ENCODE results near the gene ASPG.

ASPG gene

DNA sequence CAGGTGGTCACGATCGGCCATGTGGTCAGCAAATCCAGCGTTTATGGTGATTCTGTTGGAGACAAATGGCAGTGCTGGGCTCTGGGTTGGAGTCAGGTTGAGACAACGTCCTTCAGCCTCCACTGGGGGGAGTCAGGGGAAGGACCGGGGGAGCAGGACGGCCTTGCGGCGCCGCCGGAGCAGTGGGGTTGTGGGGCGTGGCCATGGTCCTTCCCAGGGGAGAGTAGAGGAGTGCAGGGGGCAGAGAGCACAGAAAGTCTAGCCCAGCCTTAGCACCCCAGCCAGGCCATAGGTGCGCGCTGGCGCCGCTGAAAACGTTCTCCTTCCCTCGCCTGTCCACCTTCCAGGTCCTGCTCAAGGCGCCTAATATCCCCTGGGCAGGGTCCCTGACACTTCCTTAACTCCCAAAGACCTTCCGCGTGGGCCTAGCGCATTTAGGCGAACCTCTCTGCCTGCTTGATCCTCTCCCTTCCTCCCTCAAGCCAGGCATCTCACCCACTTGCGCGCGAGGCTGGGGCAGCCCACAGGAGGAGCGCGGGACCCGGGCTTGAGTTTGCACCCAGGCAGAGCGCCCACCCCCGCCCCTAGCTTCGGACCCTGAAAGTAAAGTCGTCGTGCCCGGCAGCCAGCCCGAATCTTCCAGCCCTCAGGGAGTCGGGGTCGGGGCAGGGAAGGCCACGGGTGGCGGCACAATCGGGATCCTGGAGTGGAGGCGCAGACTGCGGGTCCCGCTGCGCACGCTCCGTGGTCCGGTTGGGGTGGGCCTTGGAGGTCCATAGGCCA, 49.8 kb downstream of the ASPG start:
- no peaks in the 10 kb centered on the region for H3K9me3 ChIP-seq (ENCODE audit: severe bottlenecking)
- peak; percentile 92 for DNase-seq
- H3K27ac ChIP-seq: peak overlapping the region; percentile 40
- no peaks in the 10 kb centered on the region for H3K27me3 ChIP-seq (ENCODE audit: insufficient read depth, low read depth, severe bottlenecking)
- peak overlapping the region; percentile 3; the same call in 1 of the 2 replicates for H3K4me3 ChIP-seq (ENCODE audit: low read depth, low read length)
- H3K36me3 ChIP-seq: peaks cover 2% of the 10 kb centered on the region; the same call in 1 of the 2 replicates
- peak; percentile 81 for TF ChIP-seq CTCF (IDR thresholded peaks at IDR 0.05; ENCODE audit: low read depth, low read length)

DNA sequence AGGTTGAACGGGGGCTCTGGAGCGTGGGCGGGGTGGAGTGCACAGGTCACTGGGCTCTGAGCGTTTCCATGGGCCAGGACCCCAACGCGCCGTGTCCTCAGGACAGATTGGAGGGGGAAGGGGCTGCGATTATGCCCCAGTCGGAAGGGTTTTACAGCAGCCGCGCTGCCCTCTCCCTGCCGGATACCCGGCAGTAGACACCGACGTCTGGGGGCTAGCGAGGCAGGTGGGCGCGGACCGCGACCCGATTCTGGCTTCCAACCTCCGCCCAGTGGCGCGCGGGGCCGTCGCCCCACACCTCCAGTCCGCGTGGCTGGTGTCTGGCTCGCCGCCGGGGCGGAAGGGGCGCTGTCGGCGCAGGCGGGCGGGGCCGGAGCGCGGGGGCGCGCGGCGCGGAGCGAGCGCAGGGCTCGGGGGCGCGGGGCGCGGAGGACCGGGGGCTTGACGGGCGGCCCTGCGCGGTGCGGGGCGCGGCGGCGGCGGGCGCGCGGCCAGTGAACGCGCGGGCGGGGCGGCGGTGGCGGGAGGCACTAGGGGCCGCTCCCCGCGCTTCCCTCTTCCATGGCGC, 50.5 kb downstream of the ASPG start:
- Histone ChIP-seq H3K4me3 (ENCODE audit: low read depth, low read length) (peak overlapping the region; percentile 64), H3K27ac (peak overlapping the region; percentile 40; the same call in 1 of the 2 replicates), H3K36me3 (peaks cover 8% of the 10 kb centered on the region; the same call in 1 of the 2 replicates), H3K27me3 (ENCODE audit: insufficient read depth, low read depth, severe bottlenecking) (no peaks in the 10 kb centered on the region), H3K9me3 (ENCODE audit: severe bottlenecking) (no peaks in the 10 kb centered on the region)
- peak; percentile 59 for DNase-seq
- peak; percentile 44 for TF ChIP-seq CTCF (IDR thresholded peaks at IDR 0.05; ENCODE audit: low read depth, low read length)

DNA sequence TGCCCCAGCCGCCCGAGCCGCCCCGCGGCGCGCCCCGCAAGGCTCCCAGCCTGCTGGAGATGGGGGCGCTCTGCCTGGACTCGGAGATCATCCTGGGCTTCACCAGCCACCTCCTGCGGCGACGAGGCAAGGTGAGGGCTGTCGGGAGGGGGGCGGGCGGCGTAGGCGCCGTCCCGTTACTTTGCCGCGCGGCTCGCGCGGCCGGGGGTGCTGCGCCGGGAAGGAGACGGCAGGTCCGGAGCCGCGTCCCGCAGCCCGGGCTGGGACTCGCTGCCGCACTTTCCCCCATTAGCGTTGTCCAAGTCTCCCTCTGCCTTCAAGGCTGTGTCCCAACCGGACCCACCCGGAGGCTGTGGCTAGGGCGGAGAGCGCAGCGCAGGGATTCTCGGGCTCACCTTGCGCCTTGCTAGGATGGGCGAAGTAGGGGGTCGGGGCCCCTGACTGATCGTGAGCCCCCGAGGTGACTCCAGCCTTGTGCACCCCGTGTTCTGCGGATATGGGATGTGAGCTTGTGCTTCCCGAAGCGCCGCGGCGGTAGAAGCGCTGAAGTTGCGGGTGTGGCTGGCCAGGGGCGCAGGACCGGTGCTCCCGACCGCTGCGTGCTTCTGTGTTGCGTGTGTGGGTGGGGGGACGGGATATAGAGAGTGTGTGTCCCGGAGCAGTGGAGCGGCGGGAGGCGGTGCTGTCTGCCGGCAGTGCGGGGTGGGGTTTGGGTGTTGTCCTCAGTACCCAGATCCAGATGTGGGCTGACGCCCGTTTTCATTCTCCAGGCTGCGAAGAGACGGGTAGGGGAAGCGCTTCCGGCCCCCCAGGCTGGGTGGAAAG, 51.2 kb downstream of the ASPG start:
- Histone ChIP-seq H3K9me3 (ENCODE audit: severe bottlenecking) (no peaks in the 10 kb centered on the region), H3K36me3 (peaks cover 9% of the 10 kb centered on the region), H3K4me3 (ENCODE audit: low read depth, low read length) (peak overlapping the region; percentile 64), H3K27me3 (ENCODE audit: insufficient read depth, low read depth, severe bottlenecking) (no peaks in the 10 kb centered on the region), H3K27ac (no peak overlapping the region)
- TF ChIP-seq CTCF (IDR thresholded peaks at IDR 0.05; ENCODE audit: low read depth, low read length): peak; percentile 18; the same call in 1 of the 2 replicates
- peak; percentile 47 for DNase-seq

DNA sequence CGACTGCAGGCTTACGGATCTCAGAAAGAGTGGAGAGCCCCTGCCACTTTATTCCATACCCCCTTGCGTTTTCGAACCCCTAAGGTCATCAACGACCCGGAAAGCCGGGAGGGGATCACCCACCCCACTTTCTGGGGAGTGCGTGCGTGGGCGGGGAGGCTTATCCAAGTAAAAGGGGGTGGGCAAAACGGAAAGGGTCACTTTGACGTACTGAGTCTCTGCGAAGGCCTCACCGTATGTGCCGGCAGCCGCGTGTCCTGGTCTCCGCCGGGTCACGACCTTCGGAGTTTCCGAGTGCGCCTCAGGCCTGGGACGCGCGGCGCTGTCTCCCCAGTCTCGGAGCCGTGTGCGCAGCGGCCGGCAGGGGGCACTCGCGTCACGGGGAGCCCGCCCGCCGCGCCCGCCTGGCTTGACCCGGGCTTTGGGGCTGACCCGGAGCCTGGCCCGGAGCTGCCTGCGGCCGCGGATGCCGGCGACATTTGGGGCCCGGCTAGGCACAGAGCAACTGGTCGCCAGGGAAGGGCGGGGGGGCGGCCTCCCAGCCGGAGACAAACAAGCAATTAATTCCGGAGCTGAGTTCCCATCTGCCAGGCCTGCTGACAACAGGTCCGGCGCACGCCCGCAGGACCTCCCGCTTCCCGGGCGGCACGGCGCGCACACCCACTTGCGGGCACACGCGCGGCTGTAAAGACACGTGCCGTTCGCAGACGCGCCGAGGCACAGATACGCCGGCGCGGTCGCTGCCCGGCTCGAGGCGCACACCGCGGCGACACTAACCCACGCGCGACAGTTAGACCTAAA, 52.0 kb downstream of the ASPG start:
- H3K27me3 ChIP-seq (ENCODE audit: insufficient read depth, low read depth, severe bottlenecking): no peaks in the 10 kb centered on the region
- peak; percentile 81 for TF ChIP-seq CTCF (IDR thresholded peaks at IDR 0.05; ENCODE audit: low read depth, low read length)
- H3K27ac ChIP-seq: peak overlapping the region; percentile 75
- peaks cover 13% of the 10 kb centered on the region for H3K36me3 ChIP-seq
- no peaks in the 10 kb centered on the region for H3K9me3 ChIP-seq (ENCODE audit: severe bottlenecking)
- peak; percentile 73 for DNase-seq
- peak overlapping the region; percentile 68 for H3K4me3 ChIP-seq (ENCODE audit: low read depth, low read length)

DNA sequence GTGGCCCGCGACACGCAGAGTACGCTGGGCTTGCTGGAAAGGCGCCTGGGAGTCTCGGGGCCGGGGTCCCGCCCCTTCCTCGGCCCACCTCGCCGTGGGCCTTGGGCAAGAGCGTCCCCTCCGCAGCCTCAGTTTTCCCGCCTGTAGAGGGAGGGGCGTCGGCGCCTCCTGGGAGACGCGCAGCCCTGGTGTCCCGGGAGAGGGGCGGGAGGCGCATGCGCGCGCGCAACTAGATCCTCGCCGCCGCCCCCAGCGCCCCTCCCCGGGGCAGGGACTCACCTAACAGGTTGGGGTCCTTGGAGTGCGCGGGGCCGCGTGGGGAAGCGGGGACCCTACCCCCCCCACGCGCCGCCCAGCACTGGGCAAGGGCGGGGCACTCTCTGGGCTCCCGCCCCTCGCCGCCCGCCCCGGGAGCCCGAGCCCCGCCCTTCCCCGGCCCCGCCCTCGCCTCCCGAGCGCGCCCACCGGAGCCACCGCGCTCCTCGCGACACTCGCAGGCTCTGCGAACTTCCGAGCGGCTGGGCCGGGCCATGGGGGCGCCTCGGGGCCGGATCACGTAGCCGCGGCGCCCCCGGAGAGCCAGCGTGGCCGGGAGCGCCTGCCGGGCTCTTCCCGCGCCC, 52.7 kb downstream of the ASPG start, which contains the start of gene KIF26A:
Gene KIF26A (plus strand): TSS at position 490 of the 620 bp plus-strand sequence. CDS start 136 bp downstream, outside the sequence.
- Histone ChIP-seq H3K36me3 (peaks cover 17% of the 10 kb centered on the region), H3K27me3 (ENCODE audit: insufficient read depth, low read depth, severe bottlenecking) (no peaks in the 10 kb centered on the region), H3K4me3 (ENCODE audit: low read depth, low read length) (peak within 1 kb of the TSS; percentile 68), H3K27ac (peak within 1 kb of the TSS; percentile 75), H3K9me3 (ENCODE audit: severe bottlenecking) (no peaks in the 10 kb centered on the region)
- no peak for TF ChIP-seq CTCF (IDR thresholded peaks at IDR 0.05; ENCODE audit: low read depth, low read length)
- DNase-seq: peak; percentile 83

All from WERI-Rb-1 (cell line).